Body of pancreas (tissue), 4 donors: Measurements from ENCODE around the gene VRTN. TPM values are rescaled to one million over a fixed set of nuclear protein-coding genes. Genes with fewer than 3 reads are reported as not detected.

ENCODE experiments used
- ATAC-seq: fragments of 150-250 bp; one replicate; pipeline ENCODE4 v1.9.1; 2016
- DNase-seq, 4 donors: peaks; one replicate each; pipeline ENCODE4 v3.0.0-alpha.2; 2019
- H3K27ac ChIP-seq, 4 donors: fragments of 200-600 bp; sonication (generic); 1 replicate in 3 of 4; 2 replicates in 1 of 4; pipeline versions ENCODE4 v1.5.1 to v1.6.1; 2016 to 2019; ENCODE audit warnings: mild to moderate bottlenecking in 1 of 4, mixed read lengths in 1 of 4, moderate library complexity in 1 of 4
- H3K27me3 ChIP-seq, 2 donors: fragments of 200-600 bp; sonication (generic); one replicate each; pipeline ENCODE4 v1.6.0; 2016; ENCODE audit warnings: mild to moderate bottlenecking in 1 of 2
- H3K36me3 ChIP-seq, 2 donors: fragments of 200-600 bp; sonication (generic); replicated peaks in 1 of 2; 2 replicates each; pipeline ENCODE4 v1.5.1; 2016; ENCODE audit warnings: low read depth in 2 of 2; ENCODE audit not compliant: insufficient read depth in 1 of 2
- H3K4me1 ChIP-seq: fragments of 200-600 bp; sonication (generic); one replicate; pipeline ENCODE4 v1.6.0; 2016
- H3K4me3 ChIP-seq, 2 donors: fragments of 200-600 bp; sonication (generic); 1 replicate in 1 of 2; 2 replicates in 1 of 2; pipeline ENCODE4 v1.5.1; 2016 to 2019
- H3K9me3 ChIP-seq, 3 donors: fragments of 200-600 bp; sonication (generic); 1 replicate in 2 of 3; 2 replicates in 1 of 3; pipeline ENCODE4 v1.5.1; 2016
- POLR2A ChIP-seq, 3 donors: fragments of 450-650 bp; IDR thresholded peaks; one replicate each; pipeline ENCODE4 v1.6.1; 2016; ENCODE audit warnings: antibody characterized with exemption in 3 of 3, mild to moderate bottlenecking in 2 of 3
- WGBS, 2 donors: methylation state at CpG; one replicate each; pipeline ENCODE4 v1.1.5; 2017; 5-methylcytosine and 5-hydroxymethylcytosine counted together
- intact Hi-C: fragments of 100-400 bp; cut with DNase I; formaldehyde crosslinking; loops from one replicate; pipeline ENCODE4 v1.15.1; 2023
- total RNA-seq, 2 donors: library from RNA; depleted of rRNA; stranded (reverse); fragments of >200 nt; gene quantifications; one replicate each; pipeline ENCODE4 v1.1.0, GENCODE V29; 2016
- TF ChIP-seq, protein P1 (sequence below), 7 experiments: fragments of 450-650 bp in 4 of 7; fragments of 200-600 bp in 3 of 7; sonication (generic) in 3 of 7; IDR thresholded peaks; one replicate each; pipeline ENCODE4 v1.5.1; 2016 to 2019; ENCODE audit warnings: antibody characterized with exemption in 7 of 7

The VRTN gene
- total RNA-seq, 2 donors from 2014 or later, result not detected

GRCh38 chr14:74357585-74357984, 9.3 kb downstream of the VRTN start:
- ATAC-seq, result no peak
- H3K4me1 ChIP-seq, result peaks cover 22% of the 10 kb centered on the region

DNA sequence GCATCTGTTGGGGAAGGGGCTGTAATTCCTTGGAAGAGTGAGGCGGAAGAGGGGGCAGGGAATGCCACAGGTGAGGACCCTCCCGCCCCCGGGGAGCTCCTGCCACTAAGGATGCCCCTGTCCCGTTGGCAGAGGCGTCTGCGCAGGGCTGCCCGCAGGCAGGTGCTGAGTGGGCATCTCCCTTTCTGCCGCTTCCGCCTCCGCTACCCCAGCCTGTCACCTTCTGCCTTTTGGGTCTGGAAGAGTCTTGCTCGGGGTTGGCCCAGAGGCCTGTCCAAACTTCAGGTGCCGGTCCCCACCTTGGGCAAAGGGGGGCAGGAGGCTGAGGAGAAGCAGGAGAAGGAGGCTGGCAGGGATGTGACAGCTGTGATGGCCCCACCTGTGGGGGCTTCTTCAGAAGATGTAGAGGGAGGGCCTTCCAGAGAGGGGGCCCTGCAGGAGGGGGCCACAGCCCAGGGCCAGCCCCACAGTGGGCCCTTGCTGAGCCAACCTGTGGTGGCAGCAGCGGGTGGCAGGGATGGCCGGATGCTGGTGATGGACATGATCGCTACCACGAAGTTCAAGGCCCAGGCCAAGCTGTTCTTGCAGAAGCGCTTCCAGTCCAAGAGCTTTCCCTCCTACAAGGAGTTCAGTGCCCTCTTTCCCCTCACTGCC, 10.0 kb downstream of the VRTN start:
- TF ChIP-seq POLR2A (IDR thresholded peaks at IDR 0.05), result no peak
- TF ChIP-seq, protein P1, sequence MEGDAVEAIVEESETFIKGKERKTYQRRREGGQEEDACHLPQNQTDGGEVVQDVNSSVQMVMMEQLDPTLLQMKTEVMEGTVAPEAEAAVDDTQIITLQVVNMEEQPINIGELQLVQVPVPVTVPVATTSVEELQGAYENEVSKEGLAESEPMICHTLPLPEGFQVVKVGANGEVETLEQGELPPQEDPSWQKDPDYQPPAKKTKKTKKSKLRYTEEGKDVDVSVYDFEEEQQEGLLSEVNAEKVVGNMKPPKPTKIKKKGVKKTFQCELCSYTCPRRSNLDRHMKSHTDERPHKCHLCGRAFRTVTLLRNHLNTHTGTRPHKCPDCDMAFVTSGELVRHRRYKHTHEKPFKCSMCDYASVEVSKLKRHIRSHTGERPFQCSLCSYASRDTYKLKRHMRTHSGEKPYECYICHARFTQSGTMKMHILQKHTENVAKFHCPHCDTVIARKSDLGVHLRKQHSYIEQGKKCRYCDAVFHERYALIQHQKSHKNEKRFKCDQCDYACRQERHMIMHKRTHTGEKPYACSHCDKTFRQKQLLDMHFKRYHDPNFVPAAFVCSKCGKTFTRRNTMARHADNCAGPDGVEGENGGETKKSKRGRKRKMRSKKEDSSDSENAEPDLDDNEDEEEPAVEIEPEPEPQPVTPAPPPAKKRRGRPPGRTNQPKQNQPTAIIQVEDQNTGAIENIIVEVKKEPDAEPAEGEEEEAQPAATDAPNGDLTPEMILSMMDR (IDR thresholded peaks at IDR 0.05), result no peak
- intact Hi-C loops, result loop anchor here (10.0 kb wide), 1 partner anchor 126 kb away; no protein-coding TSS in a partner anchor
- Histone ChIP-seq H3K27me3 (no peaks in the 10 kb centered on the region), H3K27ac (no peak overlapping the region), H3K4me3 (no peak overlapping the region), H3K9me3 (no peaks in the 10 kb centered on the region), H3K36me3 (no peaks in the 10 kb centered on the region), H3K4me1 (peaks cover 24% of the 10 kb centered on the region)
- DNase-seq (no peak), ATAC-seq (no peak)
- 91 to 100% methylated on average over 1 to 17 of the region's 17 CpGs for WGBS, 2 donors

More at GRCh38 chr14:74357585-74357984, 9.3 kb downstream of the VRTN start:
- H3K36me3 ChIP-seq, result no peaks in the 10 kb centered on the region
- H3K27ac ChIP-seq, result no peak overlapping the region
- TF ChIP-seq, protein P1 (IDR thresholded peaks at IDR 0.05), result no peak
- TF ChIP-seq POLR2A (IDR thresholded peaks at IDR 0.05), result no peak
- DNase-seq, result no peak
- no peaks in the 10 kb centered on the region for H3K9me3 ChIP-seq
- intact Hi-C loops, result loop anchor here (10.0 kb wide), 1 partner anchor 127 kb away; no protein-coding TSS in a partner anchor
- WGBS, 2 donors, result 89 to 94% methylated on average over 5 to 18 of the region's 19 CpGs
- H3K27me3 ChIP-seq, result no peaks in the 10 kb centered on the region
- H3K4me3 ChIP-seq, result no peak overlapping the region

GRCh38 chr14:74360163-74360562, 11.9 kb downstream of the VRTN start:
- ATAC-seq (peak; percentile 65), DNase-seq (peak; percentile 31 to 76 (median 62))
- H3K36me3 ChIP-seq, result no peaks in the 10 kb centered on the region
- peaks cover 24% of the 10 kb centered on the region for H3K4me1 ChIP-seq
- no peaks in the 10 kb centered on the region for H3K27me3 ChIP-seq
- H3K9me3 ChIP-seq, result no peaks in the 10 kb centered on the region
- intact Hi-C loops, result no loop called here
- H3K4me3 ChIP-seq, result no peak overlapping the region
- WGBS, 2 donors, result 20 to 27% methylated on average over 1 to 3 of the region's 3 CpGs
- H3K27ac ChIP-seq, result peak overlapping the region in 3 of 4 donors; percentile 14 to 25 (median 19)
- TF ChIP-seq, protein P1 (IDR thresholded peaks at IDR 0.05), result no peak
- no peak for TF ChIP-seq POLR2A (IDR thresholded peaks at IDR 0.05)

DNA sequence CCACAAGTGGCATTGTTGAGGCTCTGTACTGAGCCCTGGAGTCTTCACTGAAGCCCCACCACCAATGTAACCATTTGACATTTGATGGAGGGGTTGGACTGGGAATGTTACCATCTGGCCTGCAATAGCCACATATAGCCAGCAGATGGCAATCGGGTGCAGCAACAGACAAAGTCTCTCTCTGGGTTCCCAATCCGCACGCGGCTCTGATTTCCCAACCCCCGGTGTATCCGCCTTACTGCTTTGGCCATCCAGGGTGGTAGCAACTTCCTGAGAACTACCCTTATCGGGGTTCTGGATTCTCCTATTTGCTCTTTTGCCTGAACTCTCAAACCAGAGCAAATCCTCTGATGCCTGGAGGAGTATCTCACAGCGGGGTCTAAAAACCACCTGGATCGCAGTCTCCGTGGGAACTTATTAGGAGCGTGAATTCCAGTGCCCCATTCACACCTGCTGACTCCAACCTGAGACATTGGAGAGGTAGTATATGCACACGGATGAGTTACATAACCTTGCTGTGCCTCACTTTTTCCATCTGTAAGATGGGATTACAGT, 14.2 kb downstream of the VRTN start:
- H3K27ac ChIP-seq, result no peak overlapping the region
- intact Hi-C loops, result no loop called here
- DNase-seq (peak; percentile 83 to 89 (median 86)), ATAC-seq (peak; percentile 80)
- no peak for TF ChIP-seq POLR2A (IDR thresholded peaks at IDR 0.05)
- TF ChIP-seq, protein P1 (IDR thresholded peaks at IDR 0.05), result peak; percentile 78 to 95 (median 91)
- peaks cover 24% of the 10 kb centered on the region for H3K4me1 ChIP-seq
- H3K4me3 ChIP-seq, result no peak overlapping the region
- H3K36me3 ChIP-seq, result no peaks in the 10 kb centered on the region
- no peaks in the 10 kb centered on the region for H3K9me3 ChIP-seq
- WGBS, 2 donors, result 13 to 27% methylated on average over 9 to 12 of the region's 12 CpGs
- H3K27me3 ChIP-seq, result no peaks in the 10 kb centered on the region
